ENCODE measurements around the gene BCL2. TPM values are rescaled to one million over a fixed set of nuclear protein-coding genes. Genes with fewer than 3 reads are reported as not detected.

BCL2 gene
- total RNA-seq, 1 experiment from 2014 or later, result 2.6 TPM

- DNase-seq (ENCODE audit: low spot score) (no peak), ATAC-seq (no peak)
- Mint-ChIP-seq H3K4me1 (peaks cover 10% of the 10 kb centered on the region), H3K27me3 (ENCODE audit: low read depth) (no peaks in the 10 kb centered on the region), H3K36me3 (no peaks in the 10 kb centered on the region), H3K9me3 (no peaks in the 10 kb centered on the region), H3K27ac (no peak overlapping the region), H3K4me3 (no peak overlapping the region)
- TF ChIP-seq IRF2 (CRISPR knock-in tag; IDR thresholded peaks at IDR 0.05; ENCODE audit: borderline replicate concordance, low read depth), result no peak
- TF ChIP-seq GRHL2 (CRISPR knock-in tag; IDR thresholded peaks at IDR 0.05; ENCODE audit: insufficient replicate concordance, severe bottlenecking), result no peak
- TF ChIP-seq CBFB (CRISPR knock-in tag; IDR thresholded peaks at IDR 0.05; ENCODE audit: low read depth), result no peak
- TF ChIP-seq ZNF232 (CRISPR knock-in tag; IDR thresholded peaks at IDR 0.05), result no peak
- TF ChIP-seq PREB (CRISPR knock-in tag; IDR thresholded peaks at IDR 0.05; ENCODE audit: borderline replicate concordance), result no peak
- TF ChIP-seq NFATC4 (CRISPR knock-in tag; IDR thresholded peaks at IDR 0.05), result no peak
- no peak for TF ChIP-seq IRF1 (CRISPR knock-in tag; IDR thresholded peaks at IDR 0.05)
- TF ChIP-seq RORB (CRISPR knock-in tag; IDR thresholded peaks at IDR 0.05), result no peak
- no peak for TF ChIP-seq MYBL2 (CRISPR knock-in tag; IDR thresholded peaks at IDR 0.05)
- TF ChIP-seq PRDM15 (CRISPR knock-in tag; IDR thresholded peaks at IDR 0.05), result no peak
- TF ChIP-seq, protein P1, sequence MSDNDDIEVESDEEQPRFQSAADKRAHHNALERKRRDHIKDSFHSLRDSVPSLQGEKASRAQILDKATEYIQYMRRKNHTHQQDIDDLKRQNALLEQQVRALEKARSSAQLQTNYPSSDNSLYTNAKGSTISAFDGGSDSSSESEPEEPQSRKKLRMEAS (CRISPR knock-in tag; IDR thresholded peaks at IDR 0.05), result no peak
- TF ChIP-seq TEAD4 (CRISPR knock-in tag; IDR thresholded peaks at IDR 0.05), result no peak
- TF ChIP-seq ZNF512 (CRISPR knock-in tag; IDR thresholded peaks at IDR 0.05; ENCODE audit: borderline replicate concordance), result no peak
- TF ChIP-seq ZNF416 (CRISPR knock-in tag; IDR thresholded peaks at IDR 0.05), result no peak
- no peak for TF ChIP-seq ERG (CRISPR knock-in tag; IDR thresholded peaks at IDR 0.05)
- POLR2A ChIA-PET, result interaction anchor here (0.7 kb wide), 1 partner anchor 95 kb away, joined by 3 read pairs; no protein-coding TSS in a partner anchor
- CTCF ChIA-PET, result no interaction called here
Measured at GRCh38 chr18:63183378-63183777, 136.2 kb downstream of the BCL2 start.

- ChIA-PET POLR2A (interaction anchor here (0.7 kb wide), 1 partner anchor 94 kb away, joined by 3 read pairs; no protein-coding TSS in a partner anchor), CTCF (no interaction called here)
- no peak for DNase-seq (ENCODE audit: low spot score)
- no peak for ATAC-seq
- Mint-ChIP-seq H3K27ac (no peak overlapping the region), H3K4me1 (peaks cover 16% of the 10 kb centered on the region), H3K27me3 (ENCODE audit: low read depth) (no peaks in the 10 kb centered on the region), H3K36me3 (no peaks in the 10 kb centered on the region), H3K4me3 (no peak overlapping the region), H3K9me3 (no peaks in the 10 kb centered on the region)
- TF ChIP-seq HMGA2 (CRISPR knock-in tag; IDR thresholded peaks at IDR 0.05), result no peak
- TF ChIP-seq RORB (CRISPR knock-in tag; IDR thresholded peaks at IDR 0.05), result no peak
- TF ChIP-seq E2F4 (CRISPR knock-in tag; IDR thresholded peaks at IDR 0.05; ENCODE audit: borderline replicate concordance, low read depth), result no peak
- no peak for TF ChIP-seq ZSCAN18 (CRISPR knock-in tag; IDR thresholded peaks at IDR 0.05)
- TF ChIP-seq ZNF671 (CRISPR knock-in tag; IDR thresholded peaks at IDR 0.05), result no peak
- TF ChIP-seq, protein P2, sequence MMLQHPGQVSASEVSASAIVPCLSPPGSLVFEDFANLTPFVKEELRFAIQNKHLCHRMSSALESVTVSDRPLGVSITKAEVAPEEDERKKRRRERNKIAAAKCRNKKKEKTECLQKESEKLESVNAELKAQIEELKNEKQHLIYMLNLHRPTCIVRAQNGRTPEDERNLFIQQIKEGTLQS (CRISPR knock-in tag; conservative IDR thresholded peaks at IDR 0.05), result no peak
- TF ChIP-seq TCF7 (CRISPR knock-in tag; IDR thresholded peaks at IDR 0.05; ENCODE audit: low read depth), result no peak
Measured at GRCh38 chr18:63182861-63183260, 136.7 kb downstream of the BCL2 start.
